DMS79 (cell line): ENCODE results near the gene WDR55.
"Not testable (repeated sequence)": the region's sequence is repeated elsewhere in the genome, so short reads cannot be mapped to it uniquely, and the experiment has no call there.

Experiments
- DNase-seq: peaks from one replicate; lab custom pipeline; 2025; lab: John Stamatoyannopoulos, UW

WDR55 gene

GRCh38 chr5:140710899-140711552 is 46.3 kb downstream of the WDR55 start:
- DNase-seq = peak; percentile 73

GRCh38 chr5:140711794-140712193 is 47.1 kb downstream of the WDR55 start:
- no peak for DNase-seq

- DNase-seq = no peak
Observed at GRCh38 chr5:140713562-140714094, 48.9 kb downstream of the WDR55 start.

- not testable (repeated sequence) for DNase-seq
Observed at GRCh38 chr5:140716238-140716637, 51.5 kb downstream of the WDR55 start.

GRCh38 chr5:140718266-140718592 is 53.5 kb downstream of the WDR55 start:
- no peak for DNase-seq

- DNase-seq = not testable (repeated sequence)
Observed at GRCh38 chr5:140720738-140721137, 56.0 kb downstream of the WDR55 start.

- DNase-seq = not testable (repeated sequence)
Observed at GRCh38 chr5:140721395-140721794, 56.7 kb downstream of the WDR55 start.
